Measurements from ENCODE around the gene PLA2G6. TPM values are rescaled to one million over a fixed set of nuclear protein-coding genes. Genes with fewer than 3 reads are reported as not detected.

The PLA2G6 gene
- total and polyA plus RNA-seq, 2 of the 13 experiments (the other 11 are each of a cell fraction or from before 2014, with no cell fraction given), result 4.8 to 11.5 TPM

GRCh38 chr22:38114484-38115398, 66.9 kb downstream of the PLA2G6 start (continued):
- TF ChIP-seq KIAA2018 (CRISPR knock-in tag; IDR thresholded peaks at IDR 0.05; ENCODE audit: borderline replicate concordance) (no peak), ZFP82 (CRISPR knock-in tag; IDR thresholded peaks at IDR 0.05; ENCODE audit: borderline replicate concordance) (no peak), ATF5 (CRISPR knock-in tag; IDR thresholded peaks at IDR 0.05; ENCODE audit: low read depth) (no peak), MIXL1 (CRISPR knock-in tag; IDR thresholded peaks at IDR 0.05) (no peak), KDM3A (CRISPR knock-in tag; IDR thresholded peaks at IDR 0.05; ENCODE audit: low read depth) (0 out of 2 replicates have a peak, but pooled peaks have one; percentile 40), PITX1 (CRISPR knock-in tag; IDR thresholded peaks at IDR 0.05) (no peak), ZNF503 (CRISPR knock-in tag; IDR thresholded peaks at IDR 0.05) (no peak), CBX1 (IDR thresholded peaks at IDR 0.05; ENCODE audit: low read depth) (no peak), ZNF225 (CRISPR knock-in tag; IDR thresholded peaks at IDR 0.05) (no peak), ZNF772 (CRISPR knock-in tag; IDR thresholded peaks at IDR 0.05) (0 out of 2 replicates have a peak, but pooled peaks have one; percentile 24), CEBPG (CRISPR knock-in tag; IDR thresholded peaks at IDR 0.05) (no peak), THAP9 (CRISPR knock-in tag; IDR thresholded peaks at IDR 0.05; ENCODE audit: borderline replicate concordance) (no peak), SKI (IDR thresholded peaks at IDR 0.05; ENCODE audit: partially characterized antibody) (peak; percentile 37), ZNF260 (CRISPR knock-in tag; IDR thresholded peaks at IDR 0.05; ENCODE audit: borderline replicate concordance, low read depth) (no peak), ELF4 (CRISPR knock-in tag; IDR thresholded peaks at IDR 0.05; ENCODE audit: borderline replicate concordance) (no peak)
